Measurements from ENCODE around the gene C17orf75. TPM values are rescaled to one million over a fixed set of nuclear protein-coding genes. Genes with fewer than 3 reads are reported as not detected.

C17orf75 gene
- total RNA-seq, 1 donor from 2014 or later = 57.4 TPM

DNA sequence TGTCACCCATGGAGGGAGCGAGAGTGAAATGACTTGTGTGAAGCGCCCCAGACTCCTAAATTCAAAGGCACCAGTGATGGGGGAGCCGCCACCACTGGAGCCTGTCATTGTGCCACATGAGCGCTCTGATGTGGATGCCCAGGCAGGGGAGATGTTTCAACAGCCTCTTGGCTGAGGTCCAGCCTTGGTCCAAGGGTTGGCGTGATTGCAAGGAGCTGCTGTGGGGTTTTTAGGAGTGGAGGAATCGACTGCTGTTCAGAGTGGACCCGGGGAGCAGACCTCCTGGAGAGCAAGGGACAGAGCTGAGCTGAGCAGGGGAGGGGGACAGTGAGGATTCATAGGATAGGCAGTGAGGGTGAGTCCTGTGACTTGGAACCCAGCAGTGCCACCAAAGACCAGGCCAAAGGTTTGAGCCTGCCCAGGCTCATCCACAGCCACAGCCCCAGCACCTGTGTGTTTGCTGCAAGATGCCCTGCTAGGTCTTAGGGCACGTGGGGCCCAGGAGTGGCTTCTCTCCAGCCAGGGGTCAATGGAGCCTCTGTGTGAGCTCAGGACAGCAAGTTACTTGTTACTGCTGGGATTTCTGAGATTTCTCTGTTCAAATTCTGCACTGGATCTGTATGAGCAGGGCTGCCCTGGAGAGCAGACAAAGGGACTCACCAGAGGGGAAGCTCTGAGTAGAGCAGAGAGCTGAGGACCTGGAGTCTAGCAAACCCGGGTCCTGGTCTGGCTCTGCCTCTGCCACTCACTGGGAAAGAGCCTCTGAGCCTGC, 56.0 kb downstream of the C17orf75 start:
- H3K4me3 Mint-ChIP-seq = peak overlapping the region; percentile 24
- no peak for DNase-seq (ENCODE audit: low spot score)
- H3K36me3 ChIP-seq = no peaks in the 10 kb centered on the region
- H3K79me2 ChIP-seq (ENCODE audit: low read depth) = no peaks in the 10 kb centered on the region
- H3K36me3 Mint-ChIP-seq = no peaks in the 10 kb centered on the region
- peaks cover 10% of the 10 kb centered on the region for H3K27me3 Mint-ChIP-seq (ENCODE audit: insufficient read depth, low read depth)
- H3K9ac ChIP-seq = no peak overlapping the region
- H3K27ac Mint-ChIP-seq = peak overlapping the region; percentile 21
- H3K4me3 ChIP-seq = no peak overlapping the region
- no peak overlapping the region for H3K27ac ChIP-seq
- H2AFZ ChIP-seq (replicated peaks) = no peak overlapping the region
- H3K4me2 ChIP-seq = no peak overlapping the region
- H3K4me1 Mint-ChIP-seq = peaks cover 56% of the 10 kb centered on the region
- TF ChIP-seq EZH2 (IDR thresholded peaks at IDR 0.05) (no peak), CTCF (IDR thresholded peaks at IDR 0.05) (no peak)
- peaks cover 42% of the 10 kb centered on the region for H3F3A ChIP-seq (ENCODE audit: low read depth)
- no peaks in the 10 kb centered on the region for H3K9me3 ChIP-seq (ENCODE audit: low read depth)
- H4K20me1 ChIP-seq (ENCODE audit: low read depth) = no peaks in the 10 kb centered on the region
- no peaks in the 10 kb centered on the region for H3K27me3 ChIP-seq
- H3K9me3 Mint-ChIP-seq = no peaks in the 10 kb centered on the region
- peaks cover 36% of the 10 kb centered on the region for H3K4me1 ChIP-seq

DNA sequence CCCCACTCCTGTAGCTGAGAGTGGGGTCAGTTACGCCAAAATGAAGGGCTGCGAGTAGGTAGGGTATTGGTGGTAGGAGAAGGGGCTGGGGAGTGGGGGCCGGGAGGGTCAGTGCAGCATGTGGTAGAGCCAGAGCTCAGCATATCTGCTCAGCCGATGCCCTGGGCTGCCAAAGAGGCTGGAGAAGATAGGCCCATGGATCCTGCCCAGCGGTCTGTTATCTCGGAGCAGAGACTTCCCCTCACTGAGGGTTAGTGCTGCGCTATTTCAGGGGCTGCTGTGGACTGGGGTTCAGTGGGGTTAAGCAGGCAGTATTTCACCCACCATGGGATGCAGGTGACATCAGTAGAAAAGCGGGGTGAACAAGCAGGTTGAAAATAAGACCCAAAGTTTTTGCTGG, 56.7 kb downstream of the C17orf75 start:
- H3K9me3 Mint-ChIP-seq = no peaks in the 10 kb centered on the region
- Histone ChIP-seq H3K27me3 (no peaks in the 10 kb centered on the region), H3K79me2 (ENCODE audit: low read depth) (no peaks in the 10 kb centered on the region), H3K4me3 (no peak overlapping the region), H3K4me1 (peaks cover 39% of the 10 kb centered on the region), H3K9ac (no peak overlapping the region), H3K36me3 (no peaks in the 10 kb centered on the region), H4K20me1 (ENCODE audit: low read depth) (peaks cover 6% of the 10 kb centered on the region), H2AFZ (replicated peaks) (no peak overlapping the region), H3K9me3 (ENCODE audit: low read depth) (no peaks in the 10 kb centered on the region), H3F3A (ENCODE audit: low read depth) (peaks cover 42% of the 10 kb centered on the region), H3K27ac (no peak overlapping the region), H3K4me2 (no peak overlapping the region)
- peaks cover 59% of the 10 kb centered on the region for H3K4me1 Mint-ChIP-seq
- no peak for TF ChIP-seq EZH2phosphoT487 (IDR thresholded peaks at IDR 0.05)
- TF ChIP-seq EZH2 (IDR thresholded peaks at IDR 0.05) = no peak
- TF ChIP-seq CTCF (IDR thresholded peaks at IDR 0.05) = no peak
- no peak for DNase-seq (ENCODE audit: low spot score)
- H3K36me3 Mint-ChIP-seq = no peaks in the 10 kb centered on the region
- H3K4me3 Mint-ChIP-seq = peak overlapping the region; percentile 24
- peaks cover 10% of the 10 kb centered on the region for H3K27me3 Mint-ChIP-seq (ENCODE audit: insufficient read depth, low read depth)
- H3K27ac Mint-ChIP-seq = no peak overlapping the region

GRCh38 chr17:32283745-32284201, 58.2 kb downstream of the C17orf75 start:
- peaks cover 10% of the 10 kb centered on the region for H3K27me3 Mint-ChIP-seq (ENCODE audit: insufficient read depth, low read depth)
- Histone ChIP-seq H3K27me3 (no peaks in the 10 kb centered on the region), H3F3A (ENCODE audit: low read depth) (peaks cover 35% of the 10 kb centered on the region), H3K79me2 (ENCODE audit: low read depth) (no peaks in the 10 kb centered on the region), H3K4me1 (peaks cover 34% of the 10 kb centered on the region), H3K27ac (no peak overlapping the region), H3K9ac (no peak overlapping the region), H2AFZ (replicated peaks) (no peak overlapping the region), H3K36me3 (no peaks in the 10 kb centered on the region), H3K9me3 (ENCODE audit: low read depth) (no peaks in the 10 kb centered on the region), H3K4me2 (no peak overlapping the region), H4K20me1 (ENCODE audit: low read depth) (peaks cover 8% of the 10 kb centered on the region), H3K4me3 (no peak overlapping the region)
- H3K4me1 Mint-ChIP-seq = peaks cover 58% of the 10 kb centered on the region
- TF ChIP-seq EZH2 (IDR thresholded peaks at IDR 0.05) = no peak
- TF ChIP-seq EZH2phosphoT487 (IDR thresholded peaks at IDR 0.05) = no peak
- TF ChIP-seq CTCF (IDR thresholded peaks at IDR 0.05) = no peak
- H3K36me3 Mint-ChIP-seq = no peaks in the 10 kb centered on the region
- H3K4me3 Mint-ChIP-seq = no peak overlapping the region
- peak overlapping the region; percentile 19 for H3K27ac Mint-ChIP-seq
- no peak for DNase-seq (ENCODE audit: low spot score)
- H3K9me3 Mint-ChIP-seq = no peaks in the 10 kb centered on the region

Data from neural progenitor cell (in vitro differentiated cells).